CD4-positive, alpha-beta T cell (primary cell): ENCODE results near the gene ALPK1. TPM values are rescaled to one million over a fixed set of nuclear protein-coding genes. Genes with fewer than 3 reads are reported as not detected.

ENCODE experiments used
- ATAC-seq: fragments of 200-7000 bp; cut with Tn5 transposase; one replicate; pipeline ENCODE4 v1.10.0; 2022; ENCODE audit warnings: mild to moderate bottlenecking; ENCODE audit not compliant: poor library complexity
- CTCF ChIA-PET: fragments of 350-600 bp; sonication (Branson Sonifier 250); formaldehyde crosslinking; loops from one replicate; lab custom pipeline; 2021; ENCODE audit warnings: antibody characterized with exemption, inconsistent platforms; lab: Charles Lee
- POLR2A ChIA-PET: fragments of 350-600 bp; sonication (Branson Sonifier 250); formaldehyde crosslinking; loops from one replicate; lab custom pipeline; 2021; ENCODE audit warnings: antibody characterized with exemption, inconsistent platforms; lab: Charles Lee
- DNase-seq, 14 experiments: peaks; one replicate each; pipeline ENCODE4 v3.0.0-alpha.2; 2013 to 2020; ENCODE audit warnings: mixed read lengths in 2 of 14
- H3K27ac ChIP-seq, 2 donors: one replicate each; pipeline versions ENCODE4 v1.5.1 to v1.7.0; 2013; ENCODE audit warnings: low read length in 2 of 2, low read depth in 1 of 2, mild to moderate bottlenecking in 1 of 2
- H3K27me3 ChIP-seq, 2 experiments: 1 replicate in 1 of 2; 2 replicates in 1 of 2; pipeline versions ENCODE4 v1.6.1 to v1.7.0; 2013; ENCODE audit warnings: low read length in 2 of 2, control low read depth in 1 of 2, mild to moderate bottlenecking in 1 of 2, moderate library complexity in 1 of 2; ENCODE audit not compliant: insufficient read depth in 2 of 2, control insufficient read depth in 1 of 2
- H3K36me3 ChIP-seq: one replicate; pipeline ENCODE4 v1.6.1; 2013; ENCODE audit warnings: low read length, control low read depth; ENCODE audit not compliant: insufficient read depth
- H3K4me1 ChIP-seq: one replicate; pipeline ENCODE4 v1.6.1; 2013; ENCODE audit warnings: low read length, control low read depth; ENCODE audit not compliant: insufficient read depth
- H3K4me3 ChIP-seq: one replicate; pipeline ENCODE4 v1.5.1; 2013; ENCODE audit warnings: mild to moderate bottlenecking, low read length, moderate library complexity
- H3K9me3 ChIP-seq, 2 experiments: 1 replicate in 1 of 2; 2 replicates in 1 of 2; pipeline versions ENCODE4 v1.6.1 to v1.7.0; 2013; ENCODE audit warnings: low read length in 2 of 2, mild to moderate bottlenecking in 2 of 2, control low read depth in 1 of 2, moderate library complexity in 1 of 2; ENCODE audit not compliant: control insufficient read depth in 1 of 2, insufficient read depth in 1 of 2
- H3K27ac Mint-ChIP-seq: one replicate; pipeline ENCODE4 v1.8.0; 2020; ENCODE audit warnings: mixed read lengths
- H3K27me3 Mint-ChIP-seq: one replicate; pipeline ENCODE4 v1.8.0; 2021; ENCODE audit warnings: mixed read lengths
- H3K36me3 Mint-ChIP-seq: one replicate; pipeline ENCODE4 v1.8.0; 2021; ENCODE audit warnings: low read depth, mixed read lengths
- H3K4me1 Mint-ChIP-seq: one replicate; pipeline ENCODE4 v1.8.0; 2021; ENCODE audit warnings: low read depth, mixed read lengths
- H3K4me3 Mint-ChIP-seq: one replicate; pipeline ENCODE4 v1.8.0; 2020; ENCODE audit warnings: mild to moderate bottlenecking, mixed read lengths
- H3K9me3 Mint-ChIP-seq: one replicate; pipeline ENCODE4 v1.8.0; 2020; ENCODE audit warnings: mixed read lengths
- CTCF ChIP-seq: fragments of 200-600 bp; IDR thresholded peaks from one replicate; pipeline ENCODE4 v1.8.0; 2022; ENCODE audit warnings: antibody characterized with exemption, mild to moderate bottlenecking
- intact Hi-C, 2 experiments: fragments of 100-400 bp; cut with DNase I in 1 of 2; cut with micrococcal nuclease in 1 of 2; formaldehyde crosslinking; loops; one replicate each; pipeline versions ENCODE4 v1.15.1 to v1.9.0; 2023 to 2025; cut with DNase I, micrococcal nuclease
- total RNA-seq, 174 experiments: library from RNA in 2 of 174; stranded (reverse) in 2 of 174; gene quantifications; one replicate each; pipeline ENCODE4 v1.2.3 and lab custom pipeline; 2021 to 2026

ALPK1 gene
- total RNA-seq, 2 experiments from 2014 or later, result 8.2 to 9.5 TPM

GRCh38 chr4:112288455-112288854 is 8.7 kb upstream of the ALPK1 start:
- Mint-ChIP-seq H3K27me3 (no peaks in the 10 kb centered on the region), H3K36me3 (peaks cover 13% of the 10 kb centered on the region), H3K4me1 (peaks cover 52% of the 10 kb centered on the region), H3K27ac (peak overlapping the region; percentile 87), H3K9me3 (no peaks in the 10 kb centered on the region), H3K4me3 (peak overlapping the region; percentile 73)
- peak; percentile 9 for ATAC-seq
- no peak for TF ChIP-seq CTCF
- Histone ChIP-seq H3K27ac (peak overlapping the region; percentile 74 to 86), H3K4me1 (peaks cover 38% of the 10 kb centered on the region), H3K36me3 (no peaks in the 10 kb centered on the region), H3K27me3 (no peaks in the 10 kb centered on the region), H3K9me3 (peaks cover 0 to 4% of the 10 kb centered on the region in 2 experiments), H3K4me3 (no peak overlapping the region)
- CTCF ChIA-PET, result interaction anchor here (1.1 kb wide), 1 partner anchor 9 kb away, joined by 3 read pairs; no protein-coding TSS in a partner anchor
- peak in 3 of 14 experiments; percentile 76 to 83 (median 78) for DNase-seq
- intact Hi-C loops, result loop anchor here in 1 of 2 experiments (10.0 kb wide), 1 partner anchor 1476 kb away; the partner anchor contains the start of gene CAMK2D
- POLR2A ChIA-PET, result interaction anchor here (0.7 to 5.6 kb wide), 5 partner anchors 9 to 349 kb away, joined by 3 to 137 read pairs (median 5); partner anchors contain the start of gene ALPK1

DNA sequence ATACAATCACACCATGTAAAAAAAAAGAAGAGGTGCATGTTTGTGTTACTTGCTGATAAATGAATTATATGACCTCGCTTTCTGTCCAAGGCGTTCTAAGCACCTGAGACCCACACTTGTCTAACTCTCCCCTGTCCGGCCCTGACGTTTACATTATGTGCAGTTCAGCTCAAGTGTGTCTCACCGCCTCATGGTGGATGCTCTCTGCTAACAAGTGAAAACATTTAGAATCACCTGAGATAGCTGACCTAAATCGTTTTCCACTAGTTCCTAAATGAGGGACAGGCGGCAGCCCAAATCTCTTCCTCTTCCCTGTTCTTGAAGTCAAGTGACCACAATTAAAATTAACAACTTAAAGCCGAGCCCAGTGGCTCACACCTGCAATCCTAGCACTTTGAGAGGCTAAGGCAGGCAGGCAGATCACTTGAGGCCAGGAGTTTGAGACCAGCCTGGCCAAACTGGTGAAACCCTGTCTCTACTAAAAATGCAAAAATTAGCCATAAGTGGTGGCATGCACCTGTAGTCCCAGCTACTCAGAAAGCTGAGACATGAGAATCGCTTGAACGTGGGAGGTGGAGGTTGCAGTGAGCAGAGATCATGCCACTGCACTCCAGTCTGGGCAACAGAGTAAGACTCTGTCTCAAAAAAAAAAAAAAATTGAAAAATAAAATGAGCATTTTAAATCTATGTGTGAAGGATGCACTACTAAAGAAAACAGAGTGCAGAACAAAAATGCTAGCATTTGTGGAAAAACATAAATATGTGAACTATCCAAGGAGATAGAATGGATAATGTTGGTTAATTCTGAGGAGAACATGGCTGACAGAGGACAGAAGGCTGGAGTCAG is 7.5 kb upstream of the ALPK1 start:
- TF ChIP-seq CTCF, result no peak
- DNase-seq (no peak), ATAC-seq (no peak)
- peak overlapping the region; percentile 63 for H3K4me3 Mint-ChIP-seq
- H3K27ac Mint-ChIP-seq, result peak overlapping the region; percentile 87
- ChIA-PET POLR2A (interaction anchor here (5.3 to 5.6 kb wide), 2 partner anchors 10 to 20 kb away, joined by 40 to 137 read pairs; partner anchors contain the start of gene ALPK1), CTCF (interaction anchor here (1.1 kb wide), 1 partner anchor 10 kb away, joined by 3 read pairs; no protein-coding TSS in a partner anchor)
- H3K4me3 ChIP-seq, result no peak overlapping the region
- H3K27me3 Mint-ChIP-seq, result no peaks in the 10 kb centered on the region
- H3K9me3 ChIP-seq, result peaks cover 0 to 4% of the 10 kb centered on the region in 2 experiments
- H3K36me3 ChIP-seq, result no peaks in the 10 kb centered on the region
- peak overlapping the region in 1 of 2 donors; percentile 19 for H3K27ac ChIP-seq
- H3K27me3 ChIP-seq, result no peaks in the 10 kb centered on the region
- H3K9me3 Mint-ChIP-seq, result no peaks in the 10 kb centered on the region
- H3K4me1 Mint-ChIP-seq, result peaks cover 40% of the 10 kb centered on the region
- intact Hi-C loops, result loop anchor here in 1 of 2 experiments (10.0 kb wide), 1 partner anchor 1475 kb away; the partner anchor contains the start of gene CAMK2D
- H3K36me3 Mint-ChIP-seq, result peaks cover 11% of the 10 kb centered on the region
- H3K4me1 ChIP-seq, result peaks cover 34% of the 10 kb centered on the region

DNA sequence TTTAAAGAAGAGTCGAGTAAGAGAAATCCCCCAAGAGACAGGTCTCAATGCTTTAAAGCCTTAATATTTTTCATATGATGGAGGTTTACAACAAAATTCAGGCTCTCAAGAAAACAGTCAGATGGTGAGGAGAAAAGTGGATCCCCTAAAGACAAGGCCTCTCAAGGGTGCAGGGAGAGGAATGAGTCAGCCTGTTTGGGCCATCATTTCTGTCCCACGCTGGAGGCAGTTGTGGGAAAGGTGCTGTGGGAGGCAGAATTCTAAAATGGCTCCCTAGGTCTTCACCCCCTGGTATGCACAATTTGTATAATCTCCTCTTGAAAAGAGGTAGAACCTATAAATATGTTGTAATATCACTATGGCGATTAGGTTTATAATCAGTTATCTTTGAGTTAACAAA is 6.8 kb upstream of the ALPK1 start:
- CTCF ChIA-PET, result no interaction called here
- intact Hi-C loops, result no loop called here
- no peak overlapping the region for H3K27ac Mint-ChIP-seq

More for the DNA sequence above, 6.8 kb upstream of the ALPK1 start:
- ATAC-seq, result no peak
- Mint-ChIP-seq H3K4me3 (no peak overlapping the region), H3K27me3 (no peaks in the 10 kb centered on the region), H3K36me3 (peaks cover 7% of the 10 kb centered on the region), H3K4me1 (peaks cover 39% of the 10 kb centered on the region), H3K9me3 (no peaks in the 10 kb centered on the region)
- POLR2A ChIA-PET, result no interaction called here
- Histone ChIP-seq H3K27ac (no peak overlapping the region), H3K4me3 (no peak overlapping the region), H3K4me1 (peaks cover 34% of the 10 kb centered on the region), H3K9me3 (peaks cover 0 to 4% of the 10 kb centered on the region in 2 experiments), H3K27me3 (no peaks in the 10 kb centered on the region), H3K36me3 (no peaks in the 10 kb centered on the region)
- TF ChIP-seq CTCF, result no peak
- no peak for DNase-seq
